Peyer's patch (tissue), 4 donors: ENCODE results near the gene DNAJB6. TPM values are rescaled to one million over a fixed set of nuclear protein-coding genes. Genes with fewer than 3 reads are reported as not detected.
A peak's percentile ranks its signal among the peaks of the same experiment; 100 is the strongest.

Experiments used
- DNase-seq, 3 donors: peaks; one replicate each; pipeline ENCODE4 v3.0.0-alpha.2; 2017 to 2019
- H3K27ac ChIP-seq, 4 donors: fragments of 200-600 bp; sonication (generic); one replicate each; pipeline ENCODE4 v1.5.1; 2016 to 2019
- H3K27me3 ChIP-seq, 2 donors: fragments of 200-600 bp; sonication (generic); one replicate each; pipeline ENCODE4 v1.5.1; 2019
- H3K36me3 ChIP-seq, 3 donors: fragments of 200-600 bp; sonication (generic); one replicate each; pipeline ENCODE4 v1.5.1; 2016 to 2019
- H3K4me1 ChIP-seq, 4 donors: fragments of 200-600 bp; sonication (generic); one replicate each; pipeline ENCODE4 v1.5.1; 2016 to 2019
- H3K4me3 ChIP-seq, 4 donors: fragments of 200-600 bp; sonication (generic); 1 replicate in 3 of 4; 2 replicates in 1 of 4; pipeline ENCODE4 v1.5.1; 2016 to 2019; ENCODE audit warnings: mild to moderate bottlenecking in 1 of 4
- H3K9me3 ChIP-seq, 4 donors: fragments of 200-600 bp; sonication (generic); one replicate each; pipeline ENCODE4 v1.5.1; 2016 to 2019; ENCODE audit warnings: mild to moderate bottlenecking in 1 of 4
- POLR2A ChIP-seq, 2 donors: fragments of 450-650 bp; IDR thresholded peaks; one replicate each; pipeline ENCODE4 v1.5.1; 2017; ENCODE audit warnings: antibody characterized with exemption in 2 of 2, mild to moderate bottlenecking in 2 of 2, moderate library complexity in 2 of 2
- total RNA-seq, 4 donors: library from RNA; depleted of rRNA; stranded (reverse); fragments of >200 nt; gene quantifications; one replicate each; pipeline ENCODE4 v1.1.0, GENCODE V29; 2016
- TF ChIP-seq, protein P1 (sequence below), 6 experiments: fragments of 450-650 bp in 4 of 6; fragments of 200-600 bp in 2 of 6; sonication (generic) in 1 of 6; IDR thresholded peaks; one replicate each; pipeline ENCODE4 v1.5.1; 2017 to 2019; ENCODE audit warnings: antibody characterized with exemption in 6 of 6, mild to moderate bottlenecking in 3 of 6, moderate library complexity in 1 of 6

The DNAJB6 gene
- total RNA-seq, 4 donors from 2014 or later, result 47.1 to 129 (median 61.3) TPM

DNA sequence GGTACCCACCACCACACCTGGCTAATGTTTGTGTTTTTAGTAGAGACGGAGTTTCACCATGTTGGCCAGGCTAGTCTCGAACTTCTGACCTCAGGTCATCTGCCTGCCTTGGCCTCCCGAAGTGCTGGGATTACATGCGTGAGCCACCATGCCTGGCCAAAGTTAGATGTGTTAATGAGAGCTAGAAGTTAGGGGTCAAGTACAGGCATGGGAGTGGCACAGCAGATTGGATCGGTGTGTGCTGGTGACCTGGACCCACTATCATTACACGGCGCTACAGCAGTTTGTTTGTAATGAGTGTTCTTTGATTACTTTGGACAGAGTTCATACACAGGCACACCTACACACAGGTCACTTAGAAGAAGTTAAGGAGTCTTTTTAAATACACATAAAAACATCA lies 36.7 kb downstream of the DNAJB6 start:
- Histone ChIP-seq H3K36me3 (peaks cover 0 to 59% (median 0%) of the 10 kb centered on the region in 3 donors), H3K4me3 (no peak overlapping the region), H3K9me3 (no peaks in the 10 kb centered on the region), H3K27ac (peak overlapping the region in 2 of 4 donors; percentile 5 to 68), H3K27me3 (no peaks in the 10 kb centered on the region), H3K4me1 (no peaks in the 10 kb centered on the region)
- peak in 2 of 3 donors; percentile 58 to 66 for DNase-seq
- no peak for TF ChIP-seq POLR2A (IDR thresholded peaks at IDR 0.05)
- TF ChIP-seq, protein P1, sequence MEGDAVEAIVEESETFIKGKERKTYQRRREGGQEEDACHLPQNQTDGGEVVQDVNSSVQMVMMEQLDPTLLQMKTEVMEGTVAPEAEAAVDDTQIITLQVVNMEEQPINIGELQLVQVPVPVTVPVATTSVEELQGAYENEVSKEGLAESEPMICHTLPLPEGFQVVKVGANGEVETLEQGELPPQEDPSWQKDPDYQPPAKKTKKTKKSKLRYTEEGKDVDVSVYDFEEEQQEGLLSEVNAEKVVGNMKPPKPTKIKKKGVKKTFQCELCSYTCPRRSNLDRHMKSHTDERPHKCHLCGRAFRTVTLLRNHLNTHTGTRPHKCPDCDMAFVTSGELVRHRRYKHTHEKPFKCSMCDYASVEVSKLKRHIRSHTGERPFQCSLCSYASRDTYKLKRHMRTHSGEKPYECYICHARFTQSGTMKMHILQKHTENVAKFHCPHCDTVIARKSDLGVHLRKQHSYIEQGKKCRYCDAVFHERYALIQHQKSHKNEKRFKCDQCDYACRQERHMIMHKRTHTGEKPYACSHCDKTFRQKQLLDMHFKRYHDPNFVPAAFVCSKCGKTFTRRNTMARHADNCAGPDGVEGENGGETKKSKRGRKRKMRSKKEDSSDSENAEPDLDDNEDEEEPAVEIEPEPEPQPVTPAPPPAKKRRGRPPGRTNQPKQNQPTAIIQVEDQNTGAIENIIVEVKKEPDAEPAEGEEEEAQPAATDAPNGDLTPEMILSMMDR (IDR thresholded peaks at IDR 0.05), result no peak

DNA sequence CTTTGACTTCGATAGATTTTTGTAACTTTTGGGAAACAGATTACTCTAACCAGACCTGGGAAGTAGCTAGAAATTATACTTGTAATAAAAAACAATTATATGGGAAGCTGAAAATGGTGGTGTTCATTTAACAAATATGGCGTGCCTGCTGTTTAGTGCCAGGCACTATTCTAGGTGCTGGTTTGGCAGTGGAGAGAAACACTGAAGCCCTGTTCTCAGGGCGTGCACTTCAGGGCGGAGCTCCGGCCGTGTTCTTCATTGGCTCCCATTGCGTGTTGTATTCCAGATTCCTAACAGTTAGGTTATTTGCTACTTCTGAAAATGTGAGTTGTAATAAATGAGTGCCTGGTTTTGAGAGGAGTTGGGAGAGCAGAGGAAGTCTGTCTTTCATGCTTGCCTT lies 38.6 kb downstream of the DNAJB6 start:
- Histone ChIP-seq H3K36me3 (peaks cover 0 to 40% (median 0%) of the 10 kb centered on the region in 3 donors), H3K4me3 (no peak overlapping the region), H3K27me3 (no peaks in the 10 kb centered on the region), H3K4me1 (no peaks in the 10 kb centered on the region), H3K9me3 (no peaks in the 10 kb centered on the region), H3K27ac (no peak overlapping the region)
- TF ChIP-seq, protein P1 (IDR thresholded peaks at IDR 0.05), result no peak
- no peak for TF ChIP-seq POLR2A (IDR thresholded peaks at IDR 0.05)
- DNase-seq, result peak in 1 of 3 donors; percentile 19

DNA sequence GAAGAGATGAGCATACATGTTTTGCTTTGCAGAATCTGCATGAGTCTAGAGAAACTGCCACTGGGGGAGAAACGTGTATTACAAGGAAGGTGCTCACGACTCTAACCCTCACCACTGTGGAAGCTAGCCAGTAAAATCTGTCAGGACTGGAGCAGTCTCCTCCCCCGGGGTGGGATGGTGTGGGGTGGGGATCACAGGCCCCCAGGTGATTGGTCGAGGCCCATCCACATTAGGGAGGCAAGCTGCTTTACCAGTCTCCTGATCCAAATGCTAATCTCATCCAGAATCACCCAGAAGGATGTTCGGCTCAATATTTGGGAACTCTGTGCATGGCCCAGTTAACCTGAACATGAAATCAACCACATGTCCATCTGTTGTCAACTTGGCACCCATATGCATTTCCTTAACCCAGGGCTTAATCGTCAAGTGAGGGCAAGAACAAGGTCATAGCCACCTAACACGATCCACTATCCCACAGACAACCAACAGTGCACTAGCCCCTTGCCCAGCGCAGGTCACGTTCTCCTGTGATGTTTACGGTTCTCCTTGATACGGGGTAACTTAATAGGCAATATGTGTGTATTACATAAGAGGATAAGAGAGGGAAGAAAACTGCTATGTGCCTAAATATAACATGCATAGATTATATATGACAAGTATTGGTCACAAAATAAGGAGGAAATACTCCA lies 40.8 kb downstream of the DNAJB6 start:
- Histone ChIP-seq H3K9me3 (no peaks in the 10 kb centered on the region), H3K36me3 (peaks cover 0 to 24% (median 0%) of the 10 kb centered on the region in 3 donors), H3K4me3 (no peak overlapping the region), H3K4me1 (no peaks in the 10 kb centered on the region), H3K27me3 (no peaks in the 10 kb centered on the region), H3K27ac (no peak overlapping the region)
- TF ChIP-seq POLR2A (IDR thresholded peaks at IDR 0.05), result no peak
- TF ChIP-seq, protein P1 (IDR thresholded peaks at IDR 0.05), result no peak
- peak in 1 of 3 donors; percentile 18 for DNase-seq

DNA sequence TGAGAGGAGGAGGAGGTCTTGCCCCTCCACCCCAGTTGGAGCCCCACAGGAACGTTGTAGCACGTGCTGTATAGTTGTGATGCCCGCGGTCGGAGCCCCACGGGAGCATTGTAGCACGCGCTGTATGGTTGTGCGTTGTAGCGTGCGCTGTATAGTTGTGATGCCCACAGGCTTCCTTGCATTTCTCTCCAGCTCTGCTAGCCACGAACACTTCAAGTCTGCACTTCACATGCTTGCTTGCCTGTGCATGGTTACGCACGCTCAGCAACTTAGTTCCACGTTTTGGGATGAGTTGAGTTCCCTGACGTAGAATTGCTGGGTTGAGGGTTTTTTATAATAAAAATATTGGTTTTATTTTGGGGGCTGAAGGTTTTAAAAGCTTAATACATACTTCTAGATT lies 41.6 kb downstream of the DNAJB6 start:
- DNase-seq, result peak in 1 of 3 donors; percentile 25
- no peak overlapping the region for H3K4me3 ChIP-seq
- H3K9me3 ChIP-seq, result no peaks in the 10 kb centered on the region
- H3K27ac ChIP-seq, result no peak overlapping the region
- H3K36me3 ChIP-seq, result peaks cover 0 to 28% (median 0%) of the 10 kb centered on the region in 3 donors
- H3K4me1 ChIP-seq, result no peaks in the 10 kb centered on the region
- TF ChIP-seq POLR2A (IDR thresholded peaks at IDR 0.05), result no peak
- TF ChIP-seq, protein P1 (IDR thresholded peaks at IDR 0.05), result no peak
- H3K27me3 ChIP-seq, result no peaks in the 10 kb centered on the region

DNA sequence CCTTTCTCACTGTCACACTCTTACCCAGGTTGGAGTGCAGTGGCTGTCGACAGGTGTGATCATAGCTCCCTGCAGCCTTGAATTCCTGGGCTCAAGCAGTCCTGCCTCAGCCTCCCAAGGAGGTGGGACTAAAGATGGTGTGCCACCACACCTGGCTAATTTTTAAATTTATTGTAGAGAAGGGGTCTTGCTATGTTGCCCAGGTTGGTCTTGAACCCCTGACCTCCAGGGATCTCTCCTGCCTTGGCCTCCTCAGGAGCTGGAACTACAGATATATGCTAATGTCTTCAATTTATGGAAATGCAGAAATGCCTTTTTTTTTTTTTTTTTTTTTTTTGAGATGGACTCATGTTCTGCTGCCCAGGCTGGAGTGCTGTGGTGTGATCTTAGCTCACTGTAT lies 42.7 kb downstream of the DNAJB6 start:
- Histone ChIP-seq H3K9me3 (no peaks in the 10 kb centered on the region), H3K36me3 (peaks cover 0 to 29% (median 0%) of the 10 kb centered on the region in 3 donors), H3K27me3 (no peaks in the 10 kb centered on the region), H3K4me3 (no peak overlapping the region), H3K27ac (no peak overlapping the region), H3K4me1 (no peaks in the 10 kb centered on the region)
- TF ChIP-seq, protein P1 (IDR thresholded peaks at IDR 0.05), result no peak
- TF ChIP-seq POLR2A (IDR thresholded peaks at IDR 0.05), result no peak
- peak in 1 of 3 donors; percentile 30 for DNase-seq
